Sigmoid colon (tissue), 7 donors: ENCODE data around the gene IL1RAPL2. TPM values are rescaled to one million over a fixed set of nuclear protein-coding genes. Genes with fewer than 3 reads are reported as not detected.

Source experiments
- DNase-seq: peaks from one replicate; pipeline ENCODE4 v3.0.0-alpha.2; 2019
- H3K27ac ChIP-seq, 4 donors: fragments of 200-600 bp; sonication (generic); one replicate each; pipeline ENCODE4 v1.5.1; 2016 to 2019; ENCODE audit warnings: mild to moderate bottlenecking in 1 of 4
- H3K27me3 ChIP-seq, 3 donors: fragments of 200-600 bp; sonication (generic); one replicate each; pipeline ENCODE4 v1.5.1; 2019; ENCODE audit warnings: mild to moderate bottlenecking in 1 of 3
- H3K36me3 ChIP-seq, 4 donors: fragments of 200-600 bp; sonication (generic); one replicate each; pipeline ENCODE4 v1.5.1; 2016 to 2019
- H3K4me1 ChIP-seq, 4 donors: fragments of 200-600 bp; sonication (generic); one replicate each; pipeline ENCODE4 v1.5.1; 2017 to 2019
- H3K4me3 ChIP-seq, 4 donors: fragments of 200-600 bp; sonication (generic); one replicate each; pipeline ENCODE4 v1.5.1; 2017 to 2019; ENCODE audit warnings: mild to moderate bottlenecking in 2 of 4, moderate library complexity in 1 of 4
- H3K9me3 ChIP-seq, 4 donors: fragments of 200-600 bp in 3 of 4; sonication (generic) in 3 of 4; one replicate each; pipeline versions ENCODE4 v1.5.1 to v1.6.1; 2013 to 2019
- CTCF ChIP-seq, 4 experiments: fragments of 450-650 bp in 3 of 4; fragments of 200-600 bp in 1 of 4; IDR thresholded peaks; one replicate each; pipeline ENCODE4 v1.5.1; 2016 to 2019; ENCODE audit warnings: antibody characterized with exemption in 4 of 4, mild to moderate bottlenecking in 3 of 4, moderate library complexity in 2 of 4
- EP300 ChIP-seq, 4 donors: sonication (generic); formaldehyde crosslinking; IDR thresholded peaks; one replicate each; pipeline ENCODE4 v1.6.1; 2017; ENCODE audit warnings: antibody characterized with exemption in 4 of 4
- POLR2A ChIP-seq, 2 donors: fragments of 450-650 bp; IDR thresholded peaks; one replicate each; pipeline ENCODE4 v1.6.1; 2016; ENCODE audit warnings: antibody characterized with exemption in 2 of 2, mild to moderate bottlenecking in 2 of 2, moderate library complexity in 2 of 2
- POLR2AphosphoS5 ChIP-seq, 4 donors: sonication (generic); formaldehyde crosslinking; IDR thresholded peaks; one replicate each; pipeline ENCODE4 v1.6.1; 2017; ENCODE audit warnings: antibody characterized with exemption in 4 of 4
- WGBS, 2 donors: extraction: QIAGEN DNeasy Blood & Tissue Kit; methylation state at CpG; one replicate each; pipeline ENCODE4 v1.1.7; 2013; 5-methylcytosine and 5-hydroxymethylcytosine counted together
- intact Hi-C: fragments of 100-400 bp; cut with DNase I; formaldehyde crosslinking; loops from one replicate; pipeline ENCODE4 v1.15.1; 2023
- polyA plus RNA-seq, 3 donors: library from polyadenylated mRNA; stranded (reverse); fragments of 200-250 nt; gene quantifications; one replicate each; pipeline ENCODE4 v1.2.3, GENCODE V29; 2013
- total RNA-seq, 4 donors: library from RNA; depleted of rRNA; stranded (reverse); fragments of >200 nt; gene quantifications; one replicate each; pipeline ENCODE4 v1.1.0, GENCODE V29; 2016
- donor health status: healthy with polysubstance abuse.
- donor health status: Bipolar disorder and iron deficiency.
- donor health status: healthy.

IL1RAPL2 gene
- total and polyA plus RNA-seq, 7 donors: 0.01 to 1.1 (median 0.79) TPM; not detected in 3

- WGBS, 2 donors: 86 to 92% methylated on average over 1 of the region's 1 CpG
- intact Hi-C loops: no loop called here
These were observed 936.3 kb downstream of the IL1RAPL2 start for GRCh38 chrX:105502336-105502735.

GRCh38 chrX:105515561-105515960 is 949.6 kb downstream of the IL1RAPL2 start:
- TF ChIP-seq POLR2AphosphoS5 (IDR thresholded peaks at IDR 0.05) (no peak), CTCF (IDR thresholded peaks at IDR 0.05) (no peak), EP300 (IDR thresholded peaks at IDR 0.05) (no peak), POLR2A (IDR thresholded peaks at IDR 0.05) (no peak)
- H3K36me3 ChIP-seq: no peaks in the 10 kb centered on the region
- intact Hi-C loops: no loop called here
- H3K27ac ChIP-seq: no peak overlapping the region
- no peaks in the 10 kb centered on the region for H3K27me3 ChIP-seq
- no peak overlapping the region for H3K4me3 ChIP-seq
- WGBS, 2 donors: 44 to 76% methylated on average over 1 of the region's 1 CpG
- H3K4me1 ChIP-seq: no peaks in the 10 kb centered on the region
- H3K9me3 ChIP-seq: no peaks in the 10 kb centered on the region
- no peak for DNase-seq

More at GRCh38 chrX:105502336-105502735, 936.3 kb downstream of the IL1RAPL2 start:
- H3K36me3 ChIP-seq: no peaks in the 10 kb centered on the region
- no peaks in the 10 kb centered on the region for H3K4me1 ChIP-seq
- TF ChIP-seq POLR2AphosphoS5 (IDR thresholded peaks at IDR 0.05) (no peak), POLR2A (IDR thresholded peaks at IDR 0.05) (no peak), EP300 (IDR thresholded peaks at IDR 0.05) (no peak), CTCF (IDR thresholded peaks at IDR 0.05) (no peak)
- DNase-seq: no peak
- no peaks in the 10 kb centered on the region for H3K27me3 ChIP-seq
- H3K4me3 ChIP-seq: no peak overlapping the region
- no peak overlapping the region for H3K27ac ChIP-seq
- no peaks in the 10 kb centered on the region for H3K9me3 ChIP-seq

GRCh38 chrX:105526431-105526830 is 960.4 kb downstream of the IL1RAPL2 start:
- Histone ChIP-seq H3K9me3 (no peaks in the 10 kb centered on the region), H3K4me3 (no peak overlapping the region), H3K27ac (no peak overlapping the region), H3K4me1 (no peaks in the 10 kb centered on the region), H3K27me3 (no peaks in the 10 kb centered on the region), H3K36me3 (no peaks in the 10 kb centered on the region)
- no peak for DNase-seq
- no peak for TF ChIP-seq POLR2AphosphoS5 (IDR thresholded peaks at IDR 0.05)
- TF ChIP-seq POLR2A (IDR thresholded peaks at IDR 0.05): no peak
- no peak for TF ChIP-seq CTCF (IDR thresholded peaks at IDR 0.05)
- no peak for TF ChIP-seq EP300 (IDR thresholded peaks at IDR 0.05)
- WGBS, 2 donors: 90 to 92% methylated on average over 1 of the region's 1 CpG
- intact Hi-C loops: no loop called here

- Histone ChIP-seq H3K9me3 (peaks cover 0 to 2% (median 0%) of the 10 kb centered on the region in 4 donors), H3K4me1 (no peaks in the 10 kb centered on the region), H3K27ac (no peak overlapping the region), H3K27me3 (no peaks in the 10 kb centered on the region), H3K36me3 (no peaks in the 10 kb centered on the region), H3K4me3 (no peak overlapping the region)
- DNase-seq: no peak
- intact Hi-C loops: no loop called here
- 54 to 56% methylated on average over 1 of the region's 1 CpG for WGBS, 2 donors
- TF ChIP-seq CTCF (IDR thresholded peaks at IDR 0.05) (no peak), EP300 (IDR thresholded peaks at IDR 0.05) (no peak), POLR2A (IDR thresholded peaks at IDR 0.05) (no peak), POLR2AphosphoS5 (IDR thresholded peaks at IDR 0.05) (no peak)
These were observed 961.8 kb downstream of the IL1RAPL2 start for GRCh38 chrX:105527759-105528158.

- intact Hi-C loops: no loop called here
- peaks cover 0 to 2% (median 0%) of the 10 kb centered on the region in 4 donors for H3K9me3 ChIP-seq
- 92% methylated on average over 2 of the region's 2 CpGs for WGBS, 2 donors
These were observed 968.0 kb downstream of the IL1RAPL2 start for GRCh38 chrX:105533951-105534350.

More at GRCh38 chrX:105533951-105534350, 968.0 kb downstream of the IL1RAPL2 start:
- Histone ChIP-seq H3K4me1 (no peaks in the 10 kb centered on the region), H3K27me3 (no peaks in the 10 kb centered on the region), H3K27ac (no peak overlapping the region), H3K4me3 (no peak overlapping the region), H3K36me3 (no peaks in the 10 kb centered on the region)
- no peak for TF ChIP-seq CTCF (IDR thresholded peaks at IDR 0.05)
- TF ChIP-seq POLR2AphosphoS5 (IDR thresholded peaks at IDR 0.05): no peak
- no peak for DNase-seq
